Lower leg skin (tissue), 4 donors: Measurements from ENCODE around the gene CDKL4. TPM values are rescaled to one million over a fixed set of nuclear protein-coding genes. Genes with fewer than 3 reads are reported as not detected.

ENCODE experiments used
- DNase-seq, 2 donors: peaks; one replicate each; pipeline ENCODE4 v3.0.0-alpha.2; 2019; ENCODE audit warnings: low spot score in 2 of 2
- H3K4me3 ChIP-seq: fragments of 200-600 bp; sonication (generic); 2 replicates; pipeline ENCODE4 v1.5.1; 2017; ENCODE audit warnings: mild to moderate bottlenecking, low read depth; ENCODE audit not compliant: poor library complexity, severe bottlenecking
- POLR2A ChIP-seq, 2 donors: fragments of 450-650 bp; IDR thresholded peaks; one replicate each; pipeline ENCODE4 v1.6.1; 2016 to 2017; ENCODE audit warnings: antibody characterized with exemption in 2 of 2, mild to moderate bottlenecking in 1 of 2, moderate library complexity in 1 of 2
- WGBS, 2 donors: methylation state at CpG; one replicate each; pipeline ENCODE4 v1.1.5; 2018; 5-methylcytosine and 5-hydroxymethylcytosine counted together
- intact Hi-C: fragments of 100-400 bp; cut with DNase I; formaldehyde crosslinking; loops from one replicate; pipeline ENCODE4 v1.15.0; 2023; ENCODE audit warnings: low total_unique reads
- total RNA-seq, 4 donors: library from RNA; depleted of rRNA; stranded (reverse); fragments of >200 nt; gene quantifications; one replicate each; pipeline ENCODE4 v1.1.0, GENCODE V29; 2016
- TF ChIP-seq, protein P1 (sequence below), 3 donors: fragments of 450-650 bp; IDR thresholded peaks; one replicate each; pipeline ENCODE4 v1.5.1; 2016; ENCODE audit warnings: antibody characterized with exemption in 3 of 3, mild to moderate bottlenecking in 3 of 3, moderate library complexity in 2 of 3

CDKL4 gene
- total RNA-seq, 4 donors from 2014 or later, result 0.74 to 1.1 TPM; not detected in 2

- H3K4me3 ChIP-seq, result no peak overlapping the region
- TF ChIP-seq POLR2A (IDR thresholded peaks at IDR 0.05), result no peak
- TF ChIP-seq, protein P1, sequence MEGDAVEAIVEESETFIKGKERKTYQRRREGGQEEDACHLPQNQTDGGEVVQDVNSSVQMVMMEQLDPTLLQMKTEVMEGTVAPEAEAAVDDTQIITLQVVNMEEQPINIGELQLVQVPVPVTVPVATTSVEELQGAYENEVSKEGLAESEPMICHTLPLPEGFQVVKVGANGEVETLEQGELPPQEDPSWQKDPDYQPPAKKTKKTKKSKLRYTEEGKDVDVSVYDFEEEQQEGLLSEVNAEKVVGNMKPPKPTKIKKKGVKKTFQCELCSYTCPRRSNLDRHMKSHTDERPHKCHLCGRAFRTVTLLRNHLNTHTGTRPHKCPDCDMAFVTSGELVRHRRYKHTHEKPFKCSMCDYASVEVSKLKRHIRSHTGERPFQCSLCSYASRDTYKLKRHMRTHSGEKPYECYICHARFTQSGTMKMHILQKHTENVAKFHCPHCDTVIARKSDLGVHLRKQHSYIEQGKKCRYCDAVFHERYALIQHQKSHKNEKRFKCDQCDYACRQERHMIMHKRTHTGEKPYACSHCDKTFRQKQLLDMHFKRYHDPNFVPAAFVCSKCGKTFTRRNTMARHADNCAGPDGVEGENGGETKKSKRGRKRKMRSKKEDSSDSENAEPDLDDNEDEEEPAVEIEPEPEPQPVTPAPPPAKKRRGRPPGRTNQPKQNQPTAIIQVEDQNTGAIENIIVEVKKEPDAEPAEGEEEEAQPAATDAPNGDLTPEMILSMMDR (IDR thresholded peaks at IDR 0.05), result no peak
- intact Hi-C loops, result no loop called here
- DNase-seq, result no peak
- WGBS, 2 donors, result 84 to 87% methylated on average over 5 of the region's 5 CpGs
Observed at GRCh38 chr2:39136799-39137198, 107.0 kb downstream of the CDKL4 start.

GRCh38 chr2:39135690-39136259 is 108.0 kb downstream of the CDKL4 start:
- H3K4me3 ChIP-seq, result no peak overlapping the region
- WGBS, 2 donors, result 77 to 80% methylated on average over 5 of the region's 5 CpGs
- intact Hi-C loops, result no loop called here
- no peak for TF ChIP-seq POLR2A (IDR thresholded peaks at IDR 0.05)
- TF ChIP-seq, protein P1 (IDR thresholded peaks at IDR 0.05), result no peak
- no peak for DNase-seq

- H3K4me3 ChIP-seq, result no peak overlapping the region
- 87 to 88% methylated on average over 3 of the region's 3 CpGs for WGBS, 2 donors
- TF ChIP-seq POLR2A (IDR thresholded peaks at IDR 0.05), result no peak
- intact Hi-C loops, result no loop called here
- no peak for DNase-seq
Observed at GRCh38 chr2:39133215-39133851, 110.4 kb downstream of the CDKL4 start.

DNA sequence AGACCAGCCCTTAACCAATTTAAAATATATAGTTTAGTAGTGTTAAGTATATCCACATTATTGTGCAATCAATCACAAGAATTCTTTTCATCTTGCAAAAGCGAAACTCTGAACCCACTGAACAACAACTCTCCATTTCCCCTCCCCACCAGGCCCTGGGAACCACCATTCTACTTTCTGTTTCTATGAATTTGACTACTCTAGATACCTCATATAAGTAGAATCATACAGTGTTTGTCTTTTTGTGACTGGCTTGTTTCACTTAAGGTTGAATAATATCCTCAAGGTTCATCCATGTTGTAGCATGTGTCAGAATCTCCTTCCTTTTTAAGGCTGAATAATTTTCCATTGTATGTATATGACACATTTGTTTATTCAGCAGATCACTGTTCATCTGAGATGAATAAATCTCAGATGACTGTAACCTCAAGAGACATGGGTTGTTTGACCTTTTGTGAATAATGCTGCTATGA is 114.8 kb downstream of the CDKL4 start:
- whole genome bisulfite sequencing, 2 donors, result 72 to 83% methylated on average over 1 of the region's 1 CpG
- no peak overlapping the region for H3K4me3 ChIP-seq
- no peak for DNase-seq
- intact Hi-C loops, result no loop called here
- TF ChIP-seq, protein P1 (IDR thresholded peaks at IDR 0.05), result no peak
- no peak for TF ChIP-seq POLR2A (IDR thresholded peaks at IDR 0.05)

GRCh38 chr2:39127973-39128372 is 115.8 kb downstream of the CDKL4 start:
- WGBS, 2 donors, result 37 to 38% methylated on average over 1 of the region's 1 CpG
- DNase-seq, result no peak
- TF ChIP-seq, protein P1 (IDR thresholded peaks at IDR 0.05), result no peak
- no peak for TF ChIP-seq POLR2A (IDR thresholded peaks at IDR 0.05)
- no peak overlapping the region for H3K4me3 ChIP-seq
- intact Hi-C loops, result no loop called here

Other genes with a start within 250 kb of the CDKL4 start
- gene SOS1, start 122.9 kb downstream of the CDKL4 start, total RNA-seq, result 10 to 100 TPM; 18.9 to 25.0 (median 19.3) TPM
- gene MAP4K3, start 193.3 kb upstream of the CDKL4 start, total RNA-seq, result 10 to 100 TPM; 43.1 to 68.8 (median 45.6) TPM